Stimulated activated CD4-positive, alpha-beta T cell treated with anti-CD3 and anti-CD28 coated beads, Interleukin-2, amount 100 ng/mL, for 24 hours (primary cell): ENCODE results near the gene LEAP2.
A peak's percentile ranks its signal among the peaks of the same experiment; 100 is the strongest.

Experiments
- DNase-seq, 2 donors: peaks; one replicate each; pipeline ENCODE4 v3.0.0-alpha.2; 2020

The LEAP2 gene

GRCh38 chr5:132873119-132873929, at the start of gene LEAP2:
LEAP2 (plus strand) TSS chr5:132873668; CDS start chr5:132873695, 27 bp downstream.
- DNase-seq: no peak

- DNase-seq: no peak
Observed at GRCh38 chr5:132824426-132824825, 49.0 kb upstream of the LEAP2 start.

- DNase-seq: peak in 1 of 2 donors; percentile 30
Observed at GRCh38 chr5:132825033-132825833, 48.2 kb upstream of the LEAP2 start.

GRCh38 chr5:132825834-132826391, 47.6 kb upstream of the LEAP2 start:
- DNase-seq: peak in 1 of 2 donors; percentile 31

GRCh38 chr5:132826424-132827082, 46.9 kb upstream of the LEAP2 start:
- DNase-seq: no peak

GRCh38 chr5:132827943-132828673, 45.4 kb upstream of the LEAP2 start:
- DNase-seq: no peak

- no peak for DNase-seq
Observed at GRCh38 chr5:132828846-132829494, 44.5 kb upstream of the LEAP2 start.

GRCh38 chr5:132829742-132830435, 43.6 kb upstream of the LEAP2 start:
- DNase-seq: peak; percentile 73 to 81

- peak in 1 of 2 donors; percentile 53 for DNase-seq
Observed at GRCh38 chr5:132830436-132831094, 42.9 kb upstream of the LEAP2 start, which contains the start of gene SHROOM1. SHROOM1 (minus strand) TSS chr5:132830647; CDS start chr5:132826140, 4,507 bp downstream.

GRCh38 chr5:132831095-132831860, 42.2 kb upstream of the LEAP2 start:
- DNase-seq: no peak

GRCh38 chr5:132832612-132833011, 40.9 kb upstream of the LEAP2 start:
- no peak for DNase-seq

- DNase-seq: no peak
Observed at GRCh38 chr5:132834057-132834456, 39.4 kb upstream of the LEAP2 start.

GRCh38 chr5:132836852-132837251, 36.6 kb upstream of the LEAP2 start:
- no peak for DNase-seq

- no peak for DNase-seq
Observed at GRCh38 chr5:132837868-132838267, 35.6 kb upstream of the LEAP2 start.

GRCh38 chr5:132838516-132839282, 34.8 kb upstream of the LEAP2 start:
- no peak for DNase-seq

- DNase-seq: no peak
Observed at GRCh38 chr5:132839426-132840301, 33.8 kb upstream of the LEAP2 start.

- no peak for DNase-seq
Observed at GRCh38 chr5:132840313-132840712, 33.2 kb upstream of the LEAP2 start.

GRCh38 chr5:132840896-132841295, 32.6 kb upstream of the LEAP2 start:
- no peak for DNase-seq
